ENCODE data around the gene SEMA4B. TPM values are rescaled to one million over a fixed set of nuclear protein-coding genes. Genes with fewer than 3 reads are reported as not detected.

Gene SEMA4B, protein sequence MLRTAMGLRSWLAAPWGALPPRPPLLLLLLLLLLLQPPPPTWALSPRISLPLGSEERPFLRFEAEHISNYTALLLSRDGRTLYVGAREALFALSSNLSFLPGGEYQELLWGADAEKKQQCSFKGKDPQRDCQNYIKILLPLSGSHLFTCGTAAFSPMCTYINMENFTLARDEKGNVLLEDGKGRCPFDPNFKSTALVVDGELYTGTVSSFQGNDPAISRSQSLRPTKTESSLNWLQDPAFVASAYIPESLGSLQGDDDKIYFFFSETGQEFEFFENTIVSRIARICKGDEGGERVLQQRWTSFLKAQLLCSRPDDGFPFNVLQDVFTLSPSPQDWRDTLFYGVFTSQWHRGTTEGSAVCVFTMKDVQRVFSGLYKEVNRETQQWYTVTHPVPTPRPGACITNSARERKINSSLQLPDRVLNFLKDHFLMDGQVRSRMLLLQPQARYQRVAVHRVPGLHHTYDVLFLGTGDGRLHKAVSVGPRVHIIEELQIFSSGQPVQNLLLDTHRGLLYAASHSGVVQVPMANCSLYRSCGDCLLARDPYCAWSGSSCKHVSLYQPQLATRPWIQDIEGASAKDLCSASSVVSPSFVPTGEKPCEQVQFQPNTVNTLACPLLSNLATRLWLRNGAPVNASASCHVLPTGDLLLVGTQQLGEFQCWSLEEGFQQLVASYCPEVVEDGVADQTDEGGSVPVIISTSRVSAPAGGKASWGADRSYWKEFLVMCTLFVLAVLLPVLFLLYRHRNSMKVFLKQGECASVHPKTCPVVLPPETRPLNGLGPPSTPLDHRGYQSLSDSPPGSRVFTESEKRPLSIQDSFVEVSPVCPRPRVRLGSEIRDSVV
- 10 to 100 TPM; 11.7 to 34.7 (median 25.4) TPM for total RNA-seq
- total RNA-seq (2013): 10.0 TPM
- total RNA-seq: 1.0 to 16.7 (median 8.3) reads per million in 29 experiments

DNA sequence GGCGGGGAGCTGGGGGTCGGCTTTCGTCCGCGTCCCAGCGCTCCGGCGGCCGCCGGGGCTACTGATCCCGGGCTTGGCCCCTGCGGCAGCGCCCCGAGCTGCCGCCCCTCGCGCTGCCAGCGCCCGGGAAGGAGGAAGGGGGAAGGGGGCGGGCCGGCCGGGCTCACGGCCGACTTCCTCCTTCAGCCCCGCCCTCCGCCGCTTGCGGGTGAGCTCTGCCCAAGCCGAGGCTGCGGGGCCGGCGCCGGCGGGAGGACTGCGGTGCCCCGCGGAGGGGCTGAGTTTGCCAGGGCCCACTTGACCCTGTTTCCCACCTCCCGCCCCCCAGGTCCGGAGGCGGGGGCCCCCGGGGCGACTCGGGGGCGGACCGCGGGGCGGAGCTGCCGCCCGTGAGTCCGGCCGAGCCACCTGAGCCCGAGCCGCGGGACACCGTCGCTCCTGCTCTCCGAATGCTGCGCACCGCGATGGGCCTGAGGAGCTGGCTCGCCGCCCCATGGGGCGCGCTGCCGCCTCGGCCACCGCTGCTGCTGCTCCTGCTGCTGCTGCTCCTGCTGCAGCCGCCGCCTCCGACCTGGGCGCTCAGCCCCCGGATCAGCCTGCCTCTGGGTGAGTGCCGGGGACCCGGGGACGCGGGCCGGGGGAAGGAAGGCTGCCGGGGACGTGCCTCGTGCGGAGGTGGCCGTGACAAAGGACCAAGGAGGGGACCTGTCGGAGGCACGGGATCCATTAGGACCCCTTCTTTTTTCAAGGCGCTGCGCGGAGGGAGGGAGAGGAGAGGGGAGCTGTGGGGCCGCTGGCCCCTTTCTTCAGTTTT lies at the start of gene SEMA4B:
Gene SEMA4B (plus strand): TSS at position 201 of the 814 bp plus-strand sequence. CDS start 249 bp downstream, at position 450.
- WGBS (ENCODE audit: insufficient coverage): under 1% methylated on average over 81 of the region's 88 CpGs
- H3K36me3 ChIP-seq (ENCODE audit: control insufficient read depth in 2 of 2, extremely low read depth in 1 of 2, insufficient read depth in 1 of 2, low read length in 1 of 2): no peaks in the 10 kb centered on the region
- POLR2A ChIA-PET: interaction anchor here (0.7 to 2.2 kb wide), 4 partner anchors 9 to 75 kb away, joined by 3 to 11 read pairs (median 4); partner anchors contain the start of genes CIB1 (in 1 of the 2) and GDPGP1 (in 1 of the 2)
- peak within 1 kb of the TSS; percentile 84 to 96 (median 91) for H3K4me3 Mint-ChIP-seq
- peaks cover 21 to 29% (median 22%) of the 10 kb centered on the region in 3 donors for H3K4me1 Mint-ChIP-seq
- H3K9me3 ChIP-seq: no peaks in the 10 kb centered on the region
- peaks cover 0 to 4% of the 10 kb centered on the region in 2 experiments for H3K27me3 ChIP-seq (replicated peaks in 1 of 2; ENCODE audit: control insufficient read depth in 2 of 2, extremely low read depth in 1 of 2, insufficient read depth in 2 of 2, low read length in 1 of 2)
- H3K9me3 Mint-ChIP-seq: no peaks in the 10 kb centered on the region
- H3K27me3 Mint-ChIP-seq: no peaks in the 10 kb centered on the region
- peak within 1 kb of the TSS; percentile 61 to 87 for H3K4me3 ChIP-seq (ENCODE audit: control insufficient read depth in 1 of 2, extremely low read depth in 1 of 2, low read length in 1 of 2)
- DNase-seq (peak; percentile 26 to 82 (median 63)), ATAC-seq (replicated peaks in 1 of 4) (peak; percentile 93 to 96 (median 94))
- H3K4me1 ChIP-seq (ENCODE audit: control insufficient read depth in 1 of 2, extremely low read depth in 1 of 2, insufficient read depth in 2 of 2, low read length in 2 of 2): peaks cover 13 to 26% of the 10 kb centered on the region in 2 experiments
- peak within 1 kb of the TSS; percentile 8 for H3K27ac ChIP-seq (ENCODE audit: low read length)
- H3K27ac Mint-ChIP-seq: peak within 1 kb of the TSS; percentile 79 to 86
- H3K36me3 Mint-ChIP-seq: peaks cover 6% of the 10 kb centered on the region
- CTCF ChIA-PET: interaction anchor here (0.6 to 1.0 kb wide), 4 partner anchors 19 to 820 kb away, joined by 3 to 4 read pairs (median 4); no protein-coding TSS in a partner anchor

DNA sequence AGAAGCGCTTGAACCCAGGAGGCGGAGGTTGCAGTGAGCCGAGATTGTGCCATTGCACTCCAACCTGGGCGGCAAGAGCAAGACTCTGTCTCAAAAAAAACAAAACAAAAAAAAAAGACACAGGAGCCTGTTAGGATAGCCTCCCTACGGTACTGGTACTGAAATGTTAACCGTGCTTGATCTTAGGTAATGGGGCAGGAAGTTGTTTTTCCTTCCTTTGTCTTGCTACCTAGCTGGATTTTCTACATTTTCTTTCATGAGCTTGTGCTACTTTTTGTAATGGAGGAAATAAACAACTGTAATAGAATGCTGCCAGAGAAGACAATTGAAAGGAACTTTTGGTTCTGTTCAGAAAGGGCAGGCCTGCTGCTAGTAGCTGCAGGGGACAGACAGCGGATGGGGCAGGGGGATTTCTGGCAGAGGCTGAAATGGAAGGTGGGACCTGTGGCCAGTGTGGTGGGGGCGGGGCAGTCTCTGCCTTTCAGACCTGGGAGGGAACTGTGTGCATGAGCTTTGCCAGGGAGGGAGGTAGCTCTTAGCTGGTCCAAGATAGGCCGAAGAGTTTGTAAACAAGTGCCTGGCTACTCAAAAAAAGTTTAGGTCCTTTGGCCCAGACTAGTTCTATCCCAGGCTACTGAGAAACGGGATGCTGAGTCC lies 49.0 kb upstream of the SEMA4B start:
- no peak overlapping the region for H3K4me3 ChIP-seq (ENCODE audit: control insufficient read depth in 1 of 2, extremely low read depth in 1 of 2, low read length in 1 of 2)
- POLR2A ChIA-PET: no interaction called here
- no peak overlapping the region for H3K4me3 Mint-ChIP-seq

DNA sequence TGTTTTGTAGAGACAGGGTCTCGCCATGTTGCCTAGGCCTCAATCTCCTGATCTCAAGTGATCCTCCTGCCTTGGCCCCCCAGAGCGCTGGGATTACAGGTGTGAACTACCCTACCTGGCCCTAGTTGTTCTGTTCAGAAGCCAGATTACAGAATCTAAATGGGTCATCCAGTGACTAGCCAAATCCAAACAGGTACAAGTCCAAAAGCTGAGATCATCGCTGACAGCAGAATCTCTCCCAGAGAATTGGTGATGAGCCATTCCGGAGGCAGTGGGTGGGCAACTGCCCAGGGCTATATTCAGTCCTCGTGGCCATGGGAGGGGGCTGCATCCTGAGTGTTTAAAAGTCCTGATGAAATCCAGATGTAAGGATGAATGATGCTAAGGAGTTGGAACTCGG lies 47.5 kb upstream of the SEMA4B start:
- Histone ChIP-seq H3K27ac (ENCODE audit: low read length) (no peak overlapping the region), H3K27me3 (replicated peaks in 1 of 2; ENCODE audit: control insufficient read depth in 2 of 2, extremely low read depth in 1 of 2, insufficient read depth in 2 of 2, low read length in 1 of 2) (no peaks in the 10 kb centered on the region), H3K9me3 (no peaks in the 10 kb centered on the region), H3K36me3 (ENCODE audit: control insufficient read depth in 2 of 2, extremely low read depth in 1 of 2, insufficient read depth in 1 of 2, low read length in 1 of 2) (no peaks in the 10 kb centered on the region), H3K4me3 (ENCODE audit: control insufficient read depth in 1 of 2, extremely low read depth in 1 of 2, low read length in 1 of 2) (no peak overlapping the region), H3K4me1 (ENCODE audit: control insufficient read depth in 1 of 2, extremely low read depth in 1 of 2, insufficient read depth in 2 of 2, low read length in 2 of 2) (peaks cover 2 to 7% of the 10 kb centered on the region in 2 experiments)
- H3K9me3 Mint-ChIP-seq: no peaks in the 10 kb centered on the region
- CTCF ChIA-PET: no interaction called here
- H3K4me1 Mint-ChIP-seq: peaks cover 6 to 17% (median 10%) of the 10 kb centered on the region in 3 donors
- POLR2A ChIA-PET: interaction anchor here (0.6 to 0.7 kb wide), 2 partner anchors 52 to 388 kb away, joined by 4 to 8 read pairs; no protein-coding TSS in a partner anchor
- no peak overlapping the region for H3K4me3 Mint-ChIP-seq
- no peak for ATAC-seq (replicated peaks in 1 of 4)
- DNase-seq: no peak
- WGBS (ENCODE audit: insufficient coverage): 88% methylated on average over 5 of the region's 6 CpGs
- no peak overlapping the region for H3K27ac Mint-ChIP-seq
- H3K27me3 Mint-ChIP-seq: no peaks in the 10 kb centered on the region
- no peaks in the 10 kb centered on the region for H3K36me3 Mint-ChIP-seq

More for the DNA sequence above, 49.0 kb upstream of the SEMA4B start:
- no peaks in the 10 kb centered on the region for H3K27me3 ChIP-seq (replicated peaks in 1 of 2; ENCODE audit: control insufficient read depth in 2 of 2, extremely low read depth in 1 of 2, insufficient read depth in 2 of 2, low read length in 1 of 2)
- H3K27ac ChIP-seq (ENCODE audit: low read length): no peak overlapping the region
- no peaks in the 10 kb centered on the region for H3K9me3 ChIP-seq
- Mint-ChIP-seq H3K4me1 (peaks cover 0 to 5% (median 0%) of the 10 kb centered on the region in 3 donors), H3K9me3 (no peaks in the 10 kb centered on the region), H3K36me3 (no peaks in the 10 kb centered on the region), H3K27ac (no peak overlapping the region), H3K27me3 (no peaks in the 10 kb centered on the region)
- no peaks in the 10 kb centered on the region for H3K36me3 ChIP-seq (ENCODE audit: control insufficient read depth in 2 of 2, extremely low read depth in 1 of 2, insufficient read depth in 1 of 2, low read length in 1 of 2)
- ATAC-seq (replicated peaks in 1 of 4): no peak
- CTCF ChIA-PET: no interaction called here
- 79% methylated on average over 6 of the region's 10 CpGs for WGBS (ENCODE audit: insufficient coverage)
- H3K4me1 ChIP-seq (ENCODE audit: control insufficient read depth in 1 of 2, extremely low read depth in 1 of 2, insufficient read depth in 2 of 2, low read length in 2 of 2): no peaks in the 10 kb centered on the region
- DNase-seq: no peak

DNA sequence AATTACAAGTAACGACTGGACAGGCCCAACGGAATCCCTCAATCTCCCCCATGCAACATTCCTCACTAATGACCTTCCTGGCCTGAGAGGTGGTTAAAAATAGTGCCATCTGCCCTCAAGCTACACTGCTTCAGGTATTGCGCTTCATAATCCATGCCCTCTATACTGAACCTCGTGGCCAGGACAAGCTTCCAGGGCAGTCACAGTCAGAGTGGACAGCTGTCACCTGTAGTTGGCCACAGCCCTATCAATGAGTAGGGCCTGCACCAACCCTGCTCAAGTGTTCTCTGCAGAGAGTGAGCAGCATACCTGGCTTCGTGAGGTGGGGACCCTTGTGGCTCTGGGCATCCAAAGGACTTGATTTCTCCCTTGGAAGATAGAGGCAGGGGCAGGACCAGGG lies 46.9 kb upstream of the SEMA4B start:
- Mint-ChIP-seq H3K27me3 (no peaks in the 10 kb centered on the region), H3K9me3 (no peaks in the 10 kb centered on the region), H3K4me1 (peaks cover 6 to 23% (median 12%) of the 10 kb centered on the region in 3 donors), H3K27ac (no peak overlapping the region), H3K36me3 (no peaks in the 10 kb centered on the region), H3K4me3 (no peak overlapping the region)
- H3K9me3 ChIP-seq: no peaks in the 10 kb centered on the region
- no peaks in the 10 kb centered on the region for H3K36me3 ChIP-seq (ENCODE audit: control insufficient read depth in 2 of 2, extremely low read depth in 1 of 2, insufficient read depth in 1 of 2, low read length in 1 of 2)
- ATAC-seq (replicated peaks in 1 of 4) (no peak), DNase-seq (no peak)
- WGBS (ENCODE audit: insufficient coverage): 69% methylated on average over 3 of the region's 5 CpGs
- POLR2A ChIA-PET: interaction anchor here (0.6 to 0.7 kb wide), 2 partner anchors 52 to 389 kb away, joined by 4 to 8 read pairs; no protein-coding TSS in a partner anchor
- no peak overlapping the region for H3K4me3 ChIP-seq (ENCODE audit: control insufficient read depth in 1 of 2, extremely low read depth in 1 of 2, low read length in 1 of 2)
- CTCF ChIA-PET: no interaction called here
- H3K27me3 ChIP-seq (replicated peaks in 1 of 2; ENCODE audit: control insufficient read depth in 2 of 2, extremely low read depth in 1 of 2, insufficient read depth in 2 of 2, low read length in 1 of 2): no peaks in the 10 kb centered on the region
- peaks cover 2 to 7% of the 10 kb centered on the region in 2 experiments for H3K4me1 ChIP-seq (ENCODE audit: control insufficient read depth in 1 of 2, extremely low read depth in 1 of 2, insufficient read depth in 2 of 2, low read length in 2 of 2)
- H3K27ac ChIP-seq (ENCODE audit: low read length): no peak overlapping the region

DNA sequence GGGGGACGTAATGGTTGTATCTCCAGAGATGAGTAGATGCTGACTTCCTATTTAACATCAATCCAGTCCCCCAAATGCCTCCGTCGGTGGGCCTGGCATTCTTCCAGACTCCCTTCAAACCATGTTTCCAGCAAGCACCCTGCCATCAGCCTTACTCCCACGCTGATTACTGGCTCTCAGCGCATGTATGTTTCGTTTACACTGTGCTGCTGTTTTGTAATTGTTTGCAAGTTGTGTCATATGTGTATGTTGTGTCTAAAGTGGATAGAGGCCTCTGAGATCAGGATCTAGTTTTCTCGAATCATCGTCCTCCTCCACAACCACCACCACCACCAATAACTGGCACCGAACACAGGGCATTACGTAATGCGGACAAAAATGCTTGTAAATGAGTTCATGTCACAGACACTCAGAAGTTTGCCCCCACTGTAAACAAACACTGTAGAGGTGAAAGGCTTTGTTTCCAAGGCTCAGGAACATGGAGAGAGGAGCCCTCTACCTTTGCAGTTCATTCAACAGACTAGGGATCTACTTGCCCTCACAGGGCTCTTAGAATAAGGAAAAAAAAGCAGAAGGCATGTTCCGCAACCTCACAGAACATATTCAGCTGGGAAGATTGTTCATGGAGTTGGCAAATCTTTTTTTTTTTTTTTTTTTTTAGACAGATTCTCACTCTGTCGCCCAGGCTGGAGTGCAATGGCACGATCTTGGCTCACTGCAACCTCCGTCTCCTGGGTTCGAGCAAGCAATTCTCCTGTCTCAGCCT lies 46.1 kb upstream of the SEMA4B start:
- no peaks in the 10 kb centered on the region for H3K27me3 Mint-ChIP-seq
- POLR2A ChIA-PET: no interaction called here
- H3K9me3 ChIP-seq: no peaks in the 10 kb centered on the region
- no peaks in the 10 kb centered on the region for H3K27me3 ChIP-seq (replicated peaks in 1 of 2; ENCODE audit: control insufficient read depth in 2 of 2, extremely low read depth in 1 of 2, insufficient read depth in 2 of 2, low read length in 1 of 2)
- H3K27ac Mint-ChIP-seq: no peak overlapping the region
- H3K4me1 Mint-ChIP-seq: peaks cover 6 to 23% (median 12%) of the 10 kb centered on the region in 3 donors
- no peaks in the 10 kb centered on the region for H3K36me3 ChIP-seq (ENCODE audit: control insufficient read depth in 2 of 2, extremely low read depth in 1 of 2, insufficient read depth in 1 of 2, low read length in 1 of 2)
- H3K36me3 Mint-ChIP-seq: no peaks in the 10 kb centered on the region
- no peak overlapping the region for H3K4me3 Mint-ChIP-seq
- DNase-seq (no peak), ATAC-seq (replicated peaks in 1 of 4) (no peak)
- WGBS (ENCODE audit: insufficient coverage): 92% methylated on average over 4 of the region's 16 CpGs
- CTCF ChIA-PET: interaction anchor here in 1 of 2 donors (0.7 kb wide), 2 partner anchors 256 to 604 kb away, joined by 3 to 7 read pairs; no protein-coding TSS in a partner anchor
- no peaks in the 10 kb centered on the region for H3K9me3 Mint-ChIP-seq
- H3K4me3 ChIP-seq (ENCODE audit: control insufficient read depth in 1 of 2, extremely low read depth in 1 of 2, low read length in 1 of 2): no peak overlapping the region
- H3K4me1 ChIP-seq (ENCODE audit: control insufficient read depth in 1 of 2, extremely low read depth in 1 of 2, insufficient read depth in 2 of 2, low read length in 2 of 2): peaks cover 2 to 7% of the 10 kb centered on the region in 2 experiments
- H3K27ac ChIP-seq (ENCODE audit: low read length): no peak overlapping the region
